ENCODE results near the gene LRRC3.

Gene LRRC3

DNA sequence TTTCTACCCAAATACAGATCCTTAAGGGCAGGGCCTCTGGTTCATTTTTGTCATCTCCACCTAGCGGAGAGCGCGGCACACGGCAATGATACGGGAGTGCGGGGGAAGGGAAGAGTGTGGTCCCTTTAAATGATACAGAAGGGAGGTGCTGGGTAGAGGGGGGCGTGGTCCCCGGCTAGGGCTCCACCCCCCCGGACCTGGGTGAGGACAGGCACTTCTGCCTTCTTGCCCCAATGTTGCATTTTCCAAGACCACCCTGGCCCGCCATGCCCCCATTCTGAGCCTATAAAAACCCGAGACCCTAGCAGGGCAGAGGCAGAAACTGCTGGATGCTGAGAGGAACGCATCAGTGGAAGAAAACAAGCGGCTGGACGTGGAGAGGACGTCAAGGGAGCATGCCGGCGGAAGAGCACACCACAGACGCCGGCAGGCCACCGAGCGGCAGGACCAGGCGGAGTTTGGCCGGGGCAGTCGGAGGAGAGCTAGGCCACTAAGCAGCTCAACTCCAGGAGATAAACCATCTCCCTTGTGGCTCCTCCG lies 30.0 kb downstream of the LRRC3 start:
- no peak for ATAC-seq (ENCODE audit: low read depth)
- DNase-seq (ENCODE audit: low spot score): no peak

DNA sequence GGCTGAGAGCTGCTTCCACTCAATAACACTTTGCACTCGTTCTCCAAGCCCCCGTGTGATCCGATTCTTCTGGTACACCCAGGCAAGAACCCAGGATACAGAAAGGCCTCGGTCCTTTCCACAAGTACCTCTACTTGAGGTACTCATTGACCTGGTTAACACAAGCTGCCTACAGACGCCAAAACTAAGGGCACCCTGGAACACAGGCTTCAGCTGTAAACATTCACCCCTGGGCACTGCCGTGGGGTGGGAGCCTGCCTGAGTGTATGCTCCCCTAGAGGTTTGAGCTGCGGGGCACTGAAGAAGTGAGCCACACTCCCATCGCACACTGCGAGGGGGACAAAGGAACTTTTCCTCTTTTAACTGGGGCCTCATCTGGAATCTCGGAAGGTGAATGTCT lies 30.5 kb downstream of the LRRC3 start:
- Histone ChIP-seq H3K27me3 (ENCODE audit: insufficient read depth, poor library complexity, severe bottlenecking) (no peaks in the 10 kb centered on the region), H3K9me3 (ENCODE audit: severe bottlenecking) (no peaks in the 10 kb centered on the region), H3K4me1 (ENCODE audit: insufficient read depth, poor library complexity, severe bottlenecking) (no peaks in the 10 kb centered on the region), H3K27ac (ENCODE audit: poor library complexity, severe bottlenecking) (no peak overlapping the region), H3K4me3 (ENCODE audit: severe bottlenecking) (no peak overlapping the region), H3K36me3 (ENCODE audit: low read depth) (no peaks in the 10 kb centered on the region)
- TF ChIP-seq, protein P1, sequence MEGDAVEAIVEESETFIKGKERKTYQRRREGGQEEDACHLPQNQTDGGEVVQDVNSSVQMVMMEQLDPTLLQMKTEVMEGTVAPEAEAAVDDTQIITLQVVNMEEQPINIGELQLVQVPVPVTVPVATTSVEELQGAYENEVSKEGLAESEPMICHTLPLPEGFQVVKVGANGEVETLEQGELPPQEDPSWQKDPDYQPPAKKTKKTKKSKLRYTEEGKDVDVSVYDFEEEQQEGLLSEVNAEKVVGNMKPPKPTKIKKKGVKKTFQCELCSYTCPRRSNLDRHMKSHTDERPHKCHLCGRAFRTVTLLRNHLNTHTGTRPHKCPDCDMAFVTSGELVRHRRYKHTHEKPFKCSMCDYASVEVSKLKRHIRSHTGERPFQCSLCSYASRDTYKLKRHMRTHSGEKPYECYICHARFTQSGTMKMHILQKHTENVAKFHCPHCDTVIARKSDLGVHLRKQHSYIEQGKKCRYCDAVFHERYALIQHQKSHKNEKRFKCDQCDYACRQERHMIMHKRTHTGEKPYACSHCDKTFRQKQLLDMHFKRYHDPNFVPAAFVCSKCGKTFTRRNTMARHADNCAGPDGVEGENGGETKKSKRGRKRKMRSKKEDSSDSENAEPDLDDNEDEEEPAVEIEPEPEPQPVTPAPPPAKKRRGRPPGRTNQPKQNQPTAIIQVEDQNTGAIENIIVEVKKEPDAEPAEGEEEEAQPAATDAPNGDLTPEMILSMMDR (IDR thresholded peaks at IDR 0.05; ENCODE audit: poor library complexity, severe bottlenecking): no peak
- ATAC-seq (ENCODE audit: low read depth) (no peak), DNase-seq (ENCODE audit: low spot score) (no peak)

More for the DNA sequence above, 30.0 kb downstream of the LRRC3 start:
- H3K27ac ChIP-seq (ENCODE audit: poor library complexity, severe bottlenecking): no peak overlapping the region
- TF ChIP-seq, protein P1 (IDR thresholded peaks at IDR 0.05; ENCODE audit: poor library complexity, severe bottlenecking): no peak
- no peak overlapping the region for H3K4me3 ChIP-seq (ENCODE audit: severe bottlenecking)
- no peaks in the 10 kb centered on the region for H3K27me3 ChIP-seq (ENCODE audit: insufficient read depth, poor library complexity, severe bottlenecking)
- H3K36me3 ChIP-seq (ENCODE audit: low read depth): no peaks in the 10 kb centered on the region
- H3K9me3 ChIP-seq (ENCODE audit: severe bottlenecking): no peaks in the 10 kb centered on the region
- H3K4me1 ChIP-seq (ENCODE audit: insufficient read depth, poor library complexity, severe bottlenecking): no peaks in the 10 kb centered on the region

DNA sequence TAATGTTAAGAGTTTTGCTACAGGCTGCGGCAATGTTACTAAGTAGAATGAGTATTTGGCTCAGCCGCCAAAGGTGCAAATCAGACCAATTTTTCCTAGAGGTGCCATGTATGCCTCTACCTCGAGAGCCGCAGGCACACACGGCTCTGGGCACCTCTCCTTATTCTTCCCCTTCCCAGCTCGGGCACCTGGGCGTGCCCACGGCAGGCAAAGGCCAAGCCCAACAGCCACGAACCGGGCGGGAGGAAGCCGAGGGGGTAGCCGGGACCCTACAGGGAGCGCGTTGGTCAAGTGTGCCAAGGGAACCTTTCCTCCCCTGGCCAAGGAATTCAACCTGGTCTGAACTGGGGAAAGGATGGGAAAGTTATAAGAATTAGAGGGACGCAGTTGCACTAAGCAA lies 31.0 kb downstream of the LRRC3 start:
- no peaks in the 10 kb centered on the region for H3K4me1 ChIP-seq (ENCODE audit: insufficient read depth, poor library complexity, severe bottlenecking)
- no peaks in the 10 kb centered on the region for H3K27me3 ChIP-seq (ENCODE audit: insufficient read depth, poor library complexity, severe bottlenecking)
- ATAC-seq (ENCODE audit: low read depth) (no peak), DNase-seq (ENCODE audit: low spot score) (no peak)
- no peak overlapping the region for H3K27ac ChIP-seq (ENCODE audit: poor library complexity, severe bottlenecking)
- H3K4me3 ChIP-seq (ENCODE audit: severe bottlenecking): no peak overlapping the region
- H3K9me3 ChIP-seq (ENCODE audit: severe bottlenecking): no peaks in the 10 kb centered on the region
- TF ChIP-seq, protein P1 (IDR thresholded peaks at IDR 0.05; ENCODE audit: poor library complexity, severe bottlenecking): no peak
- H3K36me3 ChIP-seq (ENCODE audit: low read depth): no peaks in the 10 kb centered on the region

DNA sequence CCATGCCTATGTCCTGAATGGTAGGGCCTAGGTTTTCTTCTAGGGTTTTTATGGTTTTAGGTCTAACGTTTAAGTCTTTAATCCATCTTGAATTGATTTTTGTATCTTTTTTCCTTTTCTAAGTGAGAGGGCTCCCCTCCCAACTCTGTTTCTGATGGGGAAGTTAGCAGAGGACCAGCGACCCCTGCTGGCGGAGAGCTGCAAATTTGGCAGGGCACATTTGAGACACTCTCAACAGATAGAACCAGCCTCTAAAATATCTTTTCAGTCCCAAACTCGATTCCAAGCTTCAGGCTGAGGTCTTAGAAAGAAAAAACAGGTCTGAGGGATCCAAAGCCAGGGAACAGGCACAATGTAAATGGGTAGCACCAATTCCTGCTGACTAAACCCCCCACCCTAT lies 32.5 kb downstream of the LRRC3 start:
- Histone ChIP-seq H3K4me3 (ENCODE audit: severe bottlenecking) (no peak overlapping the region), H3K27ac (ENCODE audit: poor library complexity, severe bottlenecking) (no peak overlapping the region), H3K9me3 (ENCODE audit: severe bottlenecking) (peaks cover 6% of the 10 kb centered on the region), H3K27me3 (ENCODE audit: insufficient read depth, poor library complexity, severe bottlenecking) (no peaks in the 10 kb centered on the region), H3K4me1 (ENCODE audit: insufficient read depth, poor library complexity, severe bottlenecking) (no peaks in the 10 kb centered on the region), H3K36me3 (ENCODE audit: low read depth) (no peaks in the 10 kb centered on the region)
- ATAC-seq (ENCODE audit: low read depth): no peak
- TF ChIP-seq, protein P1 (IDR thresholded peaks at IDR 0.05; ENCODE audit: poor library complexity, severe bottlenecking): peak; percentile 5
- DNase-seq (ENCODE audit: low spot score): no peak

DNA sequence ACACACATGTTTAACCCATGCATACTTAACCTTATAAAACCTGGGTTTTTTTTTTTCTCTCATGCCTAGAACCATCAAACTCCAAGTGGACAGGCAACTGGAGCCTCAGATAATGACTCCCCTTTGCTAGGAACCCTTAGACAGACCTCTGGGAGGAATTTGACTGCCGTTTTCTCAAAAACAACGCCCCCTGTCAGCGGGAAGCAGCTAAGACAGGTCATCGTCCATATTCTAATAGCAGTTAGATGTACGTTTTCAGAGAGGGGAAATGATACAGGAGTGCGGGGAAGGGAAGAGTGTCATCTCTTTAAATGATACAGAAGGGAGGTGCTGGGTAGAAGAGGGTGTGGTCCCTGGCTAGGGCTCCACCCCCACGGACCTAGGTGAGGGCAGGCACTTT lies 34.7 kb downstream of the LRRC3 start:
- H3K4me1 ChIP-seq (ENCODE audit: insufficient read depth, poor library complexity, severe bottlenecking): no peaks in the 10 kb centered on the region

More for the DNA sequence above, 34.7 kb downstream of the LRRC3 start:
- no peak overlapping the region for H3K4me3 ChIP-seq (ENCODE audit: severe bottlenecking)
- ATAC-seq (ENCODE audit: low read depth) (no peak), DNase-seq (ENCODE audit: low spot score) (no peak)
- TF ChIP-seq, protein P1 (IDR thresholded peaks at IDR 0.05; ENCODE audit: poor library complexity, severe bottlenecking): no peak
- peaks cover 12% of the 10 kb centered on the region for H3K9me3 ChIP-seq (ENCODE audit: severe bottlenecking)
- H3K27ac ChIP-seq (ENCODE audit: poor library complexity, severe bottlenecking): no peak overlapping the region
- no peaks in the 10 kb centered on the region for H3K36me3 ChIP-seq (ENCODE audit: low read depth)
- H3K27me3 ChIP-seq (ENCODE audit: insufficient read depth, poor library complexity, severe bottlenecking): no peaks in the 10 kb centered on the region
